GM18520 (cell line): ENCODE data around the gene FGF1.

ENCODE experiments used
- ATAC-seq: cut with Tn5 transposase; IDR thresholded peaks from one replicate; pipeline ENCODE4 v1.9.1; 2021; ENCODE audit not compliant: unreplicated experiment

FGF1 gene

GRCh38 chr5:142644640-142645361 is 41.1 kb downstream of the FGF1 start:
- no peak for ATAC-seq

- no peak for ATAC-seq
Measured at GRCh38 chr5:142644127-142644526, 41.8 kb downstream of the FGF1 start.

GRCh38 chr5:142643634-142644033 is 42.3 kb downstream of the FGF1 start:
- no peak for ATAC-seq

- ATAC-seq: no peak
Measured at GRCh38 chr5:142642427-142642826, 43.5 kb downstream of the FGF1 start.

- no peak for ATAC-seq
Measured at GRCh38 chr5:142641711-142642110, 44.2 kb downstream of the FGF1 start.

- ATAC-seq: no peak
Measured at GRCh38 chr5:142640316-142641005, 45.4 kb downstream of the FGF1 start.

- no peak for ATAC-seq
Measured at GRCh38 chr5:142639455-142639854, 46.4 kb downstream of the FGF1 start.

GRCh38 chr5:142637871-142638270 is 48.0 kb downstream of the FGF1 start:
- ATAC-seq: no peak

GRCh38 chr5:142636698-142637324 is 49.1 kb downstream of the FGF1 start:
- ATAC-seq: no peak

GRCh38 chr5:142636093-142636492 is 49.8 kb downstream of the FGF1 start:
- ATAC-seq: no peak

GRCh38 chr5:142634216-142635011 is 51.5 kb downstream of the FGF1 start:
- no peak for ATAC-seq

GRCh38 chr5:142630927-142631539 is 54.9 kb downstream of the FGF1 start:
- ATAC-seq: no peak

- no peak for ATAC-seq
Measured at GRCh38 chr5:142627383-142628217, 58.3 kb downstream of the FGF1 start.

- no peak for ATAC-seq
Measured at GRCh38 chr5:142626786-142627185, 59.1 kb downstream of the FGF1 start.

- ATAC-seq: no peak
Measured at GRCh38 chr5:142626099-142626498, 59.8 kb downstream of the FGF1 start.

- ATAC-seq: no peak
Measured at GRCh38 chr5:142621227-142621626, 64.7 kb downstream of the FGF1 start.

- ATAC-seq: no peak
Measured at GRCh38 chr5:142619815-142620214, 66.1 kb downstream of the FGF1 start.

GRCh38 chr5:142618130-142618523 is 67.8 kb downstream of the FGF1 start:
- ATAC-seq: no peak

- no peak for ATAC-seq
Measured at GRCh38 chr5:142617416-142618129, 68.3 kb downstream of the FGF1 start.
